Stimulated activated CD8-positive, alpha-beta memory T cell treated with anti-CD3 and anti-CD28 coated beads, Interleukin-15, amount 100 ng/mL, for 48 hours (primary cell): Measurements from ENCODE around the gene PNMA1.
A peak's percentile ranks its signal among the peaks of the same experiment; 100 is the strongest.
"Not testable (repeated sequence)": the region's sequence is repeated elsewhere in the genome, so short reads cannot be mapped to it uniquely, and the experiment has no call there.

Experiments used
- DNase-seq, 2 donors: peaks; one replicate each; pipeline ENCODE4 v3.0.0-alpha.2; 2020; ENCODE audit warnings: low read depth in 2 of 2

The PNMA1 gene

GRCh38 chr14:73717711-73718417 is 3.7 kb upstream of the PNMA1 start:
- DNase-seq, result no peak

- no peak for DNase-seq
These were observed 3.1 kb upstream of the PNMA1 start for GRCh38 chr14:73717266-73717665.

- DNase-seq, result no peak
These were observed 1.5 kb upstream of the PNMA1 start for GRCh38 chr14:73715707-73716106.

GRCh38 chr14:73714656-73715081 is 485 bp upstream of the PNMA1 start:
- DNase-seq, result no peak

GRCh38 chr14:73713206-73713802 is 880 bp downstream of the PNMA1 start:
- DNase-seq, result no peak

- DNase-seq, result peak; percentile 37 to 40
These were observed 1.5 kb downstream of the PNMA1 start for GRCh38 chr14:73712540-73713180.

GRCh38 chr14:73712071-73712506 is 2.1 kb downstream of the PNMA1 start:
- no peak for DNase-seq

- DNase-seq, result no peak
These were observed 3.4 kb downstream of the PNMA1 start for GRCh38 chr14:73710737-73711136.

- no peak for DNase-seq
These were observed 4.2 kb downstream of the PNMA1 start for GRCh38 chr14:73709904-73710469.

- DNase-seq, result not testable (repeated sequence)
These were observed 6.1 kb downstream of the PNMA1 start for GRCh38 chr14:73708076-73708475.

- no peak for DNase-seq
These were observed 13.9 kb downstream of the PNMA1 start for GRCh38 chr14:73700325-73700724.

- no peak for DNase-seq
These were observed 17.5 kb downstream of the PNMA1 start for GRCh38 chr14:73696466-73697400.

GRCh38 chr14:73695997-73696396 is 18.2 kb downstream of the PNMA1 start:
- DNase-seq, result no peak

- DNase-seq, result no peak
These were observed 19.1 kb downstream of the PNMA1 start for GRCh38 chr14:73695082-73695481.

- DNase-seq, result no peak
These were observed 20.1 kb downstream of the PNMA1 start for GRCh38 chr14:73694083-73694482.

- no peak for DNase-seq
These were observed 27.3 kb downstream of the PNMA1 start for GRCh38 chr14:73686901-73687300.

- no peak for DNase-seq
These were observed 28.9 kb downstream of the PNMA1 start for GRCh38 chr14:73685328-73685727.

- DNase-seq, result no peak
These were observed 29.6 kb downstream of the PNMA1 start for GRCh38 chr14:73684627-73685026.

GRCh38 chr14:73680821-73681220 is 33.4 kb downstream of the PNMA1 start:
- no peak for DNase-seq

GRCh38 chr14:73678698-73679097 is 35.5 kb downstream of the PNMA1 start:
- DNase-seq, result no peak

- DNase-seq, result no peak
These were observed 39.2 kb downstream of the PNMA1 start for GRCh38 chr14:73674986-73675385.

- no peak for DNase-seq
These were observed 46.3 kb downstream of the PNMA1 start for GRCh38 chr14:73667854-73668253.
